Gastrocnemius medialis (tissue), 4 donors: ENCODE data around the gene LMTK3. TPM values are rescaled to one million over a fixed set of nuclear protein-coding genes. Genes with fewer than 3 reads are reported as not detected.
"Not testable (repeated sequence)": the region's sequence is repeated elsewhere in the genome, so short reads cannot be mapped to it uniquely, and the experiment has no call there.

Source experiments
- ATAC-seq, 2 donors: fragments of 150-250 bp; one replicate each; pipeline ENCODE4 v1.9.1; 2016
- DNase-seq, 2 donors: peaks; one replicate each; pipeline ENCODE4 v3.0.0-alpha.2; 2019
- H3K27ac ChIP-seq, 4 donors: fragments of 200-600 bp; sonication (generic); 1 replicate in 1 of 4; 2 replicates in 3 of 4; pipeline ENCODE4 v1.5.1; 2016 to 2018; ENCODE audit warnings: mild to moderate bottlenecking in 2 of 4, moderate library complexity in 1 of 4
- H3K27me3 ChIP-seq, 3 donors: fragments of 200-600 bp; sonication (generic) in 2 of 3; 1 replicate in 1 of 3; 2 replicates in 2 of 3; pipeline versions ENCODE4 v1.5.1 to v1.6.0; 2016 to 2019; ENCODE audit warnings: mild to moderate bottlenecking in 1 of 3, moderate library complexity in 1 of 3
- H3K36me3 ChIP-seq, 2 donors: fragments of 200-600 bp; sonication (generic) in 1 of 2; one replicate each; pipeline ENCODE4 v1.5.1; 2017 to 2018
- H3K4me1 ChIP-seq, 2 donors: fragments of 200-600 bp; sonication (generic) in 1 of 2; one replicate each; pipeline ENCODE4 v1.5.1; 2016 to 2017; ENCODE audit warnings: mild to moderate bottlenecking in 2 of 2
- H3K4me3 ChIP-seq, 4 donors: fragments of 200-600 bp; sonication (generic) in 3 of 4; 1 replicate in 1 of 4; 2 replicates in 3 of 4; pipeline ENCODE4 v1.5.1; 2016 to 2019; ENCODE audit warnings: mild to moderate bottlenecking in 2 of 4
- H3K9me3 ChIP-seq, 3 donors: fragments of 200-600 bp; sonication (generic) in 2 of 3; 1 replicate in 1 of 3; 2 replicates in 2 of 3; pipeline ENCODE4 v1.5.1; 2016 to 2019
- CTCF ChIP-seq, 5 experiments: fragments of 450-650 bp in 3 of 5; fragments of 200-600 bp in 2 of 5; sonication (generic) in 2 of 5; IDR thresholded peaks in 4 of 5; conservative IDR thresholded peaks in 1 of 5; 1 replicate in 4 of 5; 2 replicates in 1 of 5; pipeline ENCODE4 v1.5.1; 2016 to 2019; ENCODE audit warnings: antibody characterized with exemption in 5 of 5, mild to moderate bottlenecking in 3 of 5, moderate library complexity in 3 of 5
- POLR2A ChIP-seq, 2 donors: fragments of 450-650 bp; IDR thresholded peaks; one replicate each; pipeline ENCODE4 v1.6.1; 2017; ENCODE audit warnings: antibody characterized with exemption in 2 of 2, mild to moderate bottlenecking in 2 of 2, moderate library complexity in 2 of 2
- in situ Hi-C, 4 donors: fragments of 200-750 bp; cut with MboI; loops; one replicate each; pipeline versions ENCODE4 v1.15.0 to v1.8.0; 2017; ENCODE audit warnings: low sequenced_read_pairs in 4 of 4
- intact Hi-C: fragments of 100-400 bp; cut with DNase I; formaldehyde crosslinking; loops from one replicate; pipeline ENCODE4 v1.15.1; 2023; ENCODE audit warnings: low total_unique reads
- total RNA-seq, 4 donors: library from RNA; depleted of rRNA; stranded (reverse); fragments of >200 nt; gene quantifications; one replicate each; pipeline versions ENCODE4 v1.1.0 to v1.2.3, GENCODE V29; 2016

Gene LMTK3
- total RNA-seq, 4 donors from 2014 or later = not detected

GRCh38 chr19:48490981-48491792 lies 20.4 kb downstream of the LMTK3 start:
- ATAC-seq = no peak
- Histone ChIP-seq H3K9me3 (no peaks in the 10 kb centered on the region), H3K27ac (no peak overlapping the region), H3K4me3 (no peak overlapping the region), H3K27me3 (peaks cover 20 to 38% (median 33%) of the 10 kb centered on the region in 3 donors), H3K36me3 (no peaks in the 10 kb centered on the region), H3K4me1 (peaks cover 9% of the 10 kb centered on the region in 2 donors)
- TF ChIP-seq CTCF (IDR thresholded peaks at IDR 0.05 in 4 of 5, conservative IDR thresholded peaks at IDR 0.05 in 1 of 5) = no peak
- TF ChIP-seq POLR2A (IDR thresholded peaks at IDR 0.05) = no peak
- in situ Hi-C loops (loop anchor here in 2 of 4 donors (5.0 kb wide), 2 partner anchors 91 to 96 kb away; no protein-coding TSS in a partner anchor), intact Hi-C loops (no loop called here)
- DNase-seq = no peak

- H3K36me3 ChIP-seq = no peaks in the 10 kb centered on the region
- no peaks in the 10 kb centered on the region for H3K9me3 ChIP-seq
- in situ Hi-C loops (loop anchor here in 2 of 4 donors (5.0 kb wide), 2 partner anchors 93 to 98 kb away; no protein-coding TSS in a partner anchor), intact Hi-C loops (loop anchor here (1.0 kb wide), 1 partner anchor 95 kb away; no protein-coding TSS in a partner anchor)
- peaks cover 20 to 38% (median 29%) of the 10 kb centered on the region in 3 donors for H3K27me3 ChIP-seq
- TF ChIP-seq POLR2A (IDR thresholded peaks at IDR 0.05) = no peak
- TF ChIP-seq CTCF (IDR thresholded peaks at IDR 0.05 in 4 of 5, conservative IDR thresholded peaks at IDR 0.05 in 1 of 5) = peak; percentile 90 to 98 (median 94)
- peaks cover 9% of the 10 kb centered on the region in 2 donors for H3K4me1 ChIP-seq
- no peak overlapping the region for H3K4me3 ChIP-seq
- no peak overlapping the region for H3K27ac ChIP-seq
- peak; percentile 35 to 38 for ATAC-seq
- DNase-seq = peak; percentile 43 to 64
Measured at GRCh38 chr19:48489608-48490216, 21.9 kb downstream of the LMTK3 start.

GRCh38 chr19:48488478-48488877 lies 23.2 kb downstream of the LMTK3 start:
- intact Hi-C loops, H3K36me3 ChIP-seq, ATAC-seq, H3K4me3 ChIP-seq, in situ Hi-C loops, DNase-seq, H3K4me1 ChIP-seq, H3K9me3 ChIP-seq: not testable (repeated sequence)
- Histone ChIP-seq H3K27me3 (peaks cover 20 to 33% (median 23%) of the 10 kb centered on the region in 3 donors), H3K27ac (peak overlapping the region in 1 of 4 donors; percentile 51)

GRCh38 chr19:48487948-48488347 lies 23.7 kb downstream of the LMTK3 start:
- ATAC-seq (peak; percentile 61 to 86), DNase-seq (peak; percentile 56 to 88)
- H3K4me3 ChIP-seq = no peak overlapping the region
- no peaks in the 10 kb centered on the region for H3K36me3 ChIP-seq
- H3K4me1 ChIP-seq = peaks cover 9% of the 10 kb centered on the region in 2 donors
- peak overlapping the region in 3 of 4 donors; percentile 18 to 51 (median 25) for H3K27ac ChIP-seq
- no peaks in the 10 kb centered on the region for H3K9me3 ChIP-seq
- in situ Hi-C loops = no loop called here
- TF ChIP-seq POLR2A (IDR thresholded peaks at IDR 0.05) (no peak), CTCF (IDR thresholded peaks at IDR 0.05 in 4 of 5, conservative IDR thresholded peaks at IDR 0.05 in 1 of 5) (no peak)
- intact Hi-C loops = no loop called here
- peaks cover 20 to 28% (median 23%) of the 10 kb centered on the region in 3 donors for H3K27me3 ChIP-seq

GRCh38 chr19:48487544-48487943 lies 24.1 kb downstream of the LMTK3 start:
- Histone ChIP-seq H3K9me3 (no peaks in the 10 kb centered on the region), H3K4me1 (peaks cover 9 to 10% of the 10 kb centered on the region in 2 donors), H3K27me3 (peaks cover 20 to 25% (median 23%) of the 10 kb centered on the region in 3 donors), H3K4me3 (no peak overlapping the region), H3K27ac (peak overlapping the region in 3 of 4 donors; percentile 18 to 51 (median 25)), H3K36me3 (no peaks in the 10 kb centered on the region)
- in situ Hi-C loops = no loop called here
- ATAC-seq (peak in 1 of 2 donors; percentile 9), DNase-seq (no peak)
- intact Hi-C loops = no loop called here
- TF ChIP-seq POLR2A (IDR thresholded peaks at IDR 0.05) (no peak), CTCF (IDR thresholded peaks at IDR 0.05 in 4 of 5, conservative IDR thresholded peaks at IDR 0.05 in 1 of 5) (no peak)

- Histone ChIP-seq H3K27me3 (peaks cover 13 to 17% (median 14%) of the 10 kb centered on the region in 3 donors), H3K4me1 (peaks cover 16 to 17% of the 10 kb centered on the region in 2 donors)
- H3K27ac ChIP-seq, H3K4me3 ChIP-seq, intact Hi-C loops, H3K36me3 ChIP-seq, DNase-seq, H3K9me3 ChIP-seq, in situ Hi-C loops, ATAC-seq: not testable (repeated sequence)
Measured at GRCh38 chr19:48486706-48487105, 24.9 kb downstream of the LMTK3 start.
